Omental fat pad (tissue), 4 donors: Measurements from ENCODE around the gene SFXN3. TPM values are rescaled to one million over a fixed set of nuclear protein-coding genes. Genes with fewer than 3 reads are reported as not detected.
A peak's percentile ranks its signal among the peaks of the same experiment; 100 is the strongest.

Experiments
- ATAC-seq: fragments of 150-250 bp; one replicate; pipeline ENCODE4 v1.9.1; 2016; ENCODE audit warnings: mild to moderate bottlenecking, moderate library complexity; ENCODE audit not compliant: low FRiP score
- DNase-seq: peaks from one replicate; pipeline ENCODE4 v3.0.0-alpha.2; 2019; ENCODE audit warnings: low spot score
- total RNA-seq, 4 donors: library from RNA; depleted of rRNA; stranded (reverse); fragments of >200 nt; gene quantifications; one replicate each; pipeline ENCODE4 v1.1.0, GENCODE V29; 2016
- TF ChIP-seq, protein P1 (sequence below), 3 donors: fragments of 450-650 bp; IDR thresholded peaks; one replicate each; pipeline ENCODE4 v1.5.1; 2016 to 2017; ENCODE audit warnings: antibody characterized with exemption in 3 of 3, mild to moderate bottlenecking in 3 of 3, moderate library complexity in 2 of 3

SFXN3 gene
- total RNA-seq, 4 donors from 2014 or later, result 54.8 to 97.3 (median 71.2) TPM

DNA sequence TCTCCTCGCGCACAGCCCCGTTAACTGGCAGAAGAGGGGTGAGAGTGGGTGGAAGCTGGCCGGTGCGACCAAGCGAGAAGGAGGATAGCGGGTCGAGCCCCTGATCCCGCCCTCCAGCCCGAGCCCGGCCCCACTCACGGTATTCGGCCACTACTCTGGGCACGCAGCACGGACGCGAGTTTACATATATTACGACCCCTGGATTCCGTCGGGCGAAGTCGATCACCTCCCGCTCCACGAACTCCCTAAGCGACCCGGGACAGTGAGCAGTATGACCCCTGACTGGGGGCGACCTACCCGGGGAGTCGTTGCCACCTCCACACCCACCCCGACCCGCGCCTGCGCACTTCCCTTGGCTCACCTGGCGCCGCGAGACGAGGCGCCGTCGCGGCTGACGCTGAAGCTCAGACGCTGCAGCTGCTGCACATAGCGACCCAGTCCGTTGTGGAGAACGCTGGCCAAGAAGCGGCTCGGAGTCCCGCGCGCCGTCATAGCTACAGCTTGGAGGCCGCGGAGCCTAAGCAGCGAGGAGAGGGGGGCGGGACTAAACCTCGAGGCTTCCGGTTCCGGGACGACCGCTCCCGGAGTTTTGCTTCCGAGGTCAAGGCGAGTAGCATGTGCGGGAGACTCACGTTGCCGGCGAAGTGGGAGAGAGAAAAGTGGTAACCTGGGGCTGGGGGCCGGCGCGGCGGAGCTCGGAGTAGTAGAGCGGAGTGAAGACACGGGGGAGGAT is 43.9 kb upstream of the SFXN3 start, which contains the start of the genes MRPL43 and TWNK:
MRPL43 (minus strand) TSS at position 546 of the 733 bp plus-strand sequence; CDS start at position 492, 54 bp downstream.
TWNK (plus strand) TSS at position 592 of the 733 bp plus-strand sequence. CDS start 668 bp downstream, outside the sequence.
- ATAC-seq, result peak; percentile 58
- TF ChIP-seq, protein P1, sequence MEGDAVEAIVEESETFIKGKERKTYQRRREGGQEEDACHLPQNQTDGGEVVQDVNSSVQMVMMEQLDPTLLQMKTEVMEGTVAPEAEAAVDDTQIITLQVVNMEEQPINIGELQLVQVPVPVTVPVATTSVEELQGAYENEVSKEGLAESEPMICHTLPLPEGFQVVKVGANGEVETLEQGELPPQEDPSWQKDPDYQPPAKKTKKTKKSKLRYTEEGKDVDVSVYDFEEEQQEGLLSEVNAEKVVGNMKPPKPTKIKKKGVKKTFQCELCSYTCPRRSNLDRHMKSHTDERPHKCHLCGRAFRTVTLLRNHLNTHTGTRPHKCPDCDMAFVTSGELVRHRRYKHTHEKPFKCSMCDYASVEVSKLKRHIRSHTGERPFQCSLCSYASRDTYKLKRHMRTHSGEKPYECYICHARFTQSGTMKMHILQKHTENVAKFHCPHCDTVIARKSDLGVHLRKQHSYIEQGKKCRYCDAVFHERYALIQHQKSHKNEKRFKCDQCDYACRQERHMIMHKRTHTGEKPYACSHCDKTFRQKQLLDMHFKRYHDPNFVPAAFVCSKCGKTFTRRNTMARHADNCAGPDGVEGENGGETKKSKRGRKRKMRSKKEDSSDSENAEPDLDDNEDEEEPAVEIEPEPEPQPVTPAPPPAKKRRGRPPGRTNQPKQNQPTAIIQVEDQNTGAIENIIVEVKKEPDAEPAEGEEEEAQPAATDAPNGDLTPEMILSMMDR (IDR thresholded peaks at IDR 0.05), result no peak
- DNase-seq, result peak; percentile 78

DNA sequence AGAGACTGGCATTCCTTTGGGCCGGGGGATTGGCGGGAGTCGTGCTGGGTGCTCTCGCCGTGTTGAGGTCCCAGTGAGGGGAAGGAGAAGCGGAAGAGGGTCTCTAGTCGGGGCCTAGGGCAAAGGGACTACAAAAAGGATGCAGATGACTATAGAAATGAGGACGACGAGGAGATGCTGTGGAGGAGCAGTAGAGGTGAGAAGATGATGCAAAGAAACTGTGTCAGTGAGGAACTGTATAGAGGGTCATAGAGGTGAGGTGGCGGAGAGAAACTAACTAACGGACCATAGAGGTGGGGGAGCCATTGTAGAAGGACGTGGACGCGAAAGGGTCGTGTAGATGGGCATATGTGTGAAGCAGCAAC is 43.4 kb upstream of the SFXN3 start:
- TF ChIP-seq, protein P1 (IDR thresholded peaks at IDR 0.05), result no peak
- DNase-seq (no peak), ATAC-seq (no peak)

DNA sequence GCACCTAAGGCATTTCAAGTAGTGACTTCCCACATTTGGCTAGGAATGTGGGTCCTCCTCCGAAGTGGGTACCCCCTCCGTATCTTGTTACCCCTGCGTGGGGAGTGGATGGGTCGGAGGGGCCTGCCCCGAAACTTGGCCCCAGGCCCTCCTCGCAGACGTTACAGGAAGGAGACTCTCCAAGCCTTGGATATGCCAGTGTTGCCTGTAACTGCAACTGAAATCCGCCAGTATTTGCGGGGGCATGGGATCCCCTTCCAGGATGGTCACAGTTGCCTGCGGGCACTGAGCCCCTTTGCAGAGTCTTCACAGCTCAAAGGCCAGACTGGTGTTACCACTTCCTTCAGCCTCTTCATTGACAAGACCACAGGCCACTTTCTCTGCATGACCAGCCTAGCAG is 42.9 kb upstream of the SFXN3 start:
- DNase-seq (no peak), ATAC-seq (no peak)
- TF ChIP-seq, protein P1 (IDR thresholded peaks at IDR 0.05), result no peak

DNA sequence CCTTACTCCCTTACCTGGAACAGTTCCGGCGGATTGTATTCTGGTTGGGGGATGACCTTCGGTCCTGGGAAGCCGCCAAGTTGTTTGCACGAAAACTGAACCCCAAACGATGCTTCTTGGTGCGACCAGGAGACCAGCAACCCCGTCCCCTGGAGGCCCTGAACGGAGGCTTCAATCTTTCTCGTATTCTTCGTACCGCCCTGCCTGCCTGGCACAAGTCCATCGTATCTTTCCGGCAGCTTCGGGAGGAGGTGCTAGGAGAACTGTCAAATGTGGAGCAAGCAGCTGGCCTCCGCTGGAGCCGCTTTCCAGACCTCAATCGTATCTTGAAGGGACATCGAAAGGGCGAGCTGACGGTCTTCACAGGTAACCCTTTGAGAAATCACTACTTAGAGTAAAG is 41.9 kb upstream of the SFXN3 start:
- DNase-seq (no peak), ATAC-seq (no peak)
- TF ChIP-seq, protein P1 (IDR thresholded peaks at IDR 0.05), result no peak

DNA sequence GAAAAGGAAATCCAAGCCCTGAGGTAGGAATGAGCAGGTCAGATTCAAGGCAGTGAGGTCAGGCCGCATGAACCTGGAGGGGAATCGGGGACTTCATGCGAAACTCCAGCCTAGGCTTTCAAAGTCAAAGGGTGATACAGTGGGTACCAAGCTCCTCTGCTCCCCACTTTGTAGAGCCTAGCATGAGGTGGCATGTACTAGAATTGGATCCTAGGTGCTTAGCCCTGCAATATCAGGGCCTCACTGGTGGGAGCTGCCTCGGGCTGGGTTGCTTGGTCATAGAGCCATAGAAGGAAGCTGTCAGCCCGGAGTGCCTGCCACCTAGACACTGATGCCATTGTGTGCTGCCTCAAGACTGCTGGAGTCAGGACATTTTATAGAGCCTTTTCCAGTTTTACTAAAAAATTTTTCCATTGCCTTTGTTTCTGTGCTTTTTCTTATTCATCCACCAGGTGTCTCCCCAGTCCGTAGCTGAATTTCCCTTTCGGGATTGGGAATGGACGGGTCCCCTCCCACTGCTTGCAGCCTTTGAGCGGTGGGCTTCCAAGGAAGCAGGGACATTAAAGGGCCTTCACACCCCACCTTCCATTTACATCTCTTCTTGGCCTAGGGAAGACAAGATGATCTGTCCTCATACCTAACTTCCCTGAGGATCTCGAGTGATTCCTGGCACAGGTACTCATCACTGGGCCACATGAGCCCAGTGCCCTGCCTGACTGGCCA is 36.9 kb upstream of the SFXN3 start:
- TF ChIP-seq, protein P1 (IDR thresholded peaks at IDR 0.05), result peak in 1 of 3 donors; percentile 21
- no peak for ATAC-seq
- no peak for DNase-seq

DNA sequence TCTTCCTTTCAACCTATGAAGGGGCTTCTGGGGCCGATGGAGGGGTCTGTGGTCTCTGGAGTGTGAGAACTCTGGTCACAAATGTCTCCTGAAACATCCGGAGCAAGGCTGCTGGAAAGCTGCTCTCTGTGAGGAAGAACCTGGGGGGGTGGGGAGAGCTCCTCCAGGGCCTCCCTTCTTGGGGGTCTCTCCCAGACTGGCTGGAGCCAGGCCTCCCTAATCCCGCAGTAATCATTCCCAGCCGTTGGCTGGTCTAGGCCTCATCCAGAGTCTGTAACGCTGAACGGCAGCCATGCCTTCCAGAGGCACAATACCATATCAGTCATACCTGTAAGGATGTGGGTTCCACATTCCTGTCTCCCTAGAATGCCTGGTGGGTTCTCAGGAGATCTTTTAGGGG is 35.9 kb upstream of the SFXN3 start:
- ATAC-seq, result no peak
- no peak for DNase-seq
- TF ChIP-seq, protein P1 (IDR thresholded peaks at IDR 0.05), result no peak
